Measurements from ENCODE around the gene ABCC1. TPM values are rescaled to one million over a fixed set of nuclear protein-coding genes. Genes with fewer than 3 reads are reported as not detected.

Gene ABCC1
- total and polyA plus RNA-seq, 2 donors (not counting 1 experiment from before 2014, with no cell fraction given), result 54.1 to 178 TPM

GRCh38 chr16:16158082-16158658 is 208.8 kb downstream of the ABCC1 start:
- Histone ChIP-seq H3K4me2 (ENCODE audit: extremely low read depth, insufficient read depth, low read length) (no peak overlapping the region), H2AFZ (ENCODE audit: low read length) (no peak overlapping the region), H3K27me3 (ENCODE audit: control insufficient read depth, insufficient read depth, low read length) (no peaks in the 10 kb centered on the region), H3K9me3 (ENCODE audit: control insufficient read depth, insufficient read depth, low read depth, low read length) (no peaks in the 10 kb centered on the region), H3K4me3 (replicated peaks in 1 of 4; ENCODE audit: control extremely low read depth in 1 of 4, insufficient read depth in 1 of 4, low read depth in 3 of 4, low read length in 4 of 4) (no peak overlapping the region), H3K9ac (ENCODE audit: insufficient read depth, low read length) (no peak overlapping the region), H3K36me3 (ENCODE audit: control insufficient read depth, insufficient read depth, low read length) (no peaks in the 10 kb centered on the region), H3K79me2 (ENCODE audit: control insufficient read depth, insufficient read depth, low read length) (no peaks in the 10 kb centered on the region), H3K4me1 (ENCODE audit: control insufficient read depth, extremely low read depth, insufficient read depth, low read length) (no peaks in the 10 kb centered on the region), H4K20me1 (ENCODE audit: control insufficient read depth, extremely low read depth, insufficient read depth, low read length) (no peaks in the 10 kb centered on the region), H3K27ac (ENCODE audit: insufficient read depth, low read length) (no peak overlapping the region)
- DNase-seq (ENCODE audit: low read depth in 2 of 2), result no peak
- no peak for TF ChIP-seq EZH2 (IDR thresholded peaks at IDR 0.05; ENCODE audit: low read length, missing control alignments)
- TF ChIP-seq, protein P1, sequence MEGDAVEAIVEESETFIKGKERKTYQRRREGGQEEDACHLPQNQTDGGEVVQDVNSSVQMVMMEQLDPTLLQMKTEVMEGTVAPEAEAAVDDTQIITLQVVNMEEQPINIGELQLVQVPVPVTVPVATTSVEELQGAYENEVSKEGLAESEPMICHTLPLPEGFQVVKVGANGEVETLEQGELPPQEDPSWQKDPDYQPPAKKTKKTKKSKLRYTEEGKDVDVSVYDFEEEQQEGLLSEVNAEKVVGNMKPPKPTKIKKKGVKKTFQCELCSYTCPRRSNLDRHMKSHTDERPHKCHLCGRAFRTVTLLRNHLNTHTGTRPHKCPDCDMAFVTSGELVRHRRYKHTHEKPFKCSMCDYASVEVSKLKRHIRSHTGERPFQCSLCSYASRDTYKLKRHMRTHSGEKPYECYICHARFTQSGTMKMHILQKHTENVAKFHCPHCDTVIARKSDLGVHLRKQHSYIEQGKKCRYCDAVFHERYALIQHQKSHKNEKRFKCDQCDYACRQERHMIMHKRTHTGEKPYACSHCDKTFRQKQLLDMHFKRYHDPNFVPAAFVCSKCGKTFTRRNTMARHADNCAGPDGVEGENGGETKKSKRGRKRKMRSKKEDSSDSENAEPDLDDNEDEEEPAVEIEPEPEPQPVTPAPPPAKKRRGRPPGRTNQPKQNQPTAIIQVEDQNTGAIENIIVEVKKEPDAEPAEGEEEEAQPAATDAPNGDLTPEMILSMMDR (conservative IDR thresholded peaks at IDR 0.05 in 1 of 2, IDR thresholded peaks at IDR 0.05 in 1 of 2; ENCODE audit: low read depth in 1 of 2, low read length in 2 of 2), result no peak

GRCh38 chr16:16158741-16159374 is 209.4 kb downstream of the ABCC1 start:
- no peaks in the 10 kb centered on the region for H3K36me3 ChIP-seq (ENCODE audit: control insufficient read depth, insufficient read depth, low read length)
- DNase-seq (ENCODE audit: low read depth in 2 of 2), result peak; percentile 15 to 27
- no peaks in the 10 kb centered on the region for H3K27me3 ChIP-seq (ENCODE audit: control insufficient read depth, insufficient read depth, low read length)
- no peak overlapping the region for H3K9ac ChIP-seq (ENCODE audit: insufficient read depth, low read length)
- H3K4me2 ChIP-seq (ENCODE audit: extremely low read depth, insufficient read depth, low read length), result no peak overlapping the region
- no peak overlapping the region for H2AFZ ChIP-seq (ENCODE audit: low read length)
- no peaks in the 10 kb centered on the region for H3K79me2 ChIP-seq (ENCODE audit: control insufficient read depth, insufficient read depth, low read length)
- H4K20me1 ChIP-seq (ENCODE audit: control insufficient read depth, extremely low read depth, insufficient read depth, low read length), result no peaks in the 10 kb centered on the region
- H3K27ac ChIP-seq (ENCODE audit: insufficient read depth, low read length), result no peak overlapping the region
- H3K9me3 ChIP-seq (ENCODE audit: control insufficient read depth, insufficient read depth, low read depth, low read length), result no peaks in the 10 kb centered on the region
- H3K4me1 ChIP-seq (ENCODE audit: control insufficient read depth, extremely low read depth, insufficient read depth, low read length), result no peaks in the 10 kb centered on the region
- no peak overlapping the region for H3K4me3 ChIP-seq (replicated peaks in 1 of 4; ENCODE audit: control extremely low read depth in 1 of 4, insufficient read depth in 1 of 4, low read depth in 3 of 4, low read length in 4 of 4)
- TF ChIP-seq EZH2 (IDR thresholded peaks at IDR 0.05; ENCODE audit: low read length, missing control alignments), result no peak
- TF ChIP-seq, protein P1 (conservative IDR thresholded peaks at IDR 0.05 in 1 of 2, IDR thresholded peaks at IDR 0.05 in 1 of 2; ENCODE audit: low read depth in 1 of 2, low read length in 2 of 2), result no peak

GRCh38 chr16:16159662-16160061 is 210.2 kb downstream of the ABCC1 start:
- Histone ChIP-seq H3K9me3 (ENCODE audit: control insufficient read depth, insufficient read depth, low read depth, low read length) (no peaks in the 10 kb centered on the region), H2AFZ (ENCODE audit: low read length) (no peak overlapping the region), H4K20me1 (ENCODE audit: control insufficient read depth, extremely low read depth, insufficient read depth, low read length) (no peaks in the 10 kb centered on the region), H3K9ac (ENCODE audit: insufficient read depth, low read length) (no peak overlapping the region), H3K79me2 (ENCODE audit: control insufficient read depth, insufficient read depth, low read length) (no peaks in the 10 kb centered on the region), H3K27ac (ENCODE audit: insufficient read depth, low read length) (no peak overlapping the region), H3K4me1 (ENCODE audit: control insufficient read depth, extremely low read depth, insufficient read depth, low read length) (no peaks in the 10 kb centered on the region), H3K4me2 (ENCODE audit: extremely low read depth, insufficient read depth, low read length) (no peak overlapping the region), H3K36me3 (ENCODE audit: control insufficient read depth, insufficient read depth, low read length) (no peaks in the 10 kb centered on the region), H3K27me3 (ENCODE audit: control insufficient read depth, insufficient read depth, low read length) (no peaks in the 10 kb centered on the region), H3K4me3 (replicated peaks in 1 of 4; ENCODE audit: control extremely low read depth in 1 of 4, insufficient read depth in 1 of 4, low read depth in 3 of 4, low read length in 4 of 4) (no peak overlapping the region)
- no peak for TF ChIP-seq EZH2 (IDR thresholded peaks at IDR 0.05; ENCODE audit: low read length, missing control alignments)
- TF ChIP-seq, protein P1 (conservative IDR thresholded peaks at IDR 0.05 in 1 of 2, IDR thresholded peaks at IDR 0.05 in 1 of 2; ENCODE audit: low read depth in 1 of 2, low read length in 2 of 2), result no peak
- DNase-seq (ENCODE audit: low read depth in 2 of 2), result no peak
